Lower leg skin (tissue), 4 donors: ENCODE data around the gene ADAMTS6. TPM values are rescaled to one million over a fixed set of nuclear protein-coding genes. Genes with fewer than 3 reads are reported as not detected.

Source experiments
- DNase-seq, 2 donors: peaks; one replicate each; pipeline ENCODE4 v3.0.0-alpha.2; 2019; ENCODE audit warnings: low spot score in 2 of 2
- H3K4me3 ChIP-seq: fragments of 200-600 bp; sonication (generic); 2 replicates; pipeline ENCODE4 v1.5.1; 2017; ENCODE audit warnings: mild to moderate bottlenecking, low read depth; ENCODE audit not compliant: poor library complexity, severe bottlenecking
- CTCF ChIP-seq, 3 donors: fragments of 450-650 bp; IDR thresholded peaks; one replicate each; pipeline ENCODE4 v1.5.1; 2016; ENCODE audit warnings: antibody characterized with exemption in 3 of 3, mild to moderate bottlenecking in 3 of 3, moderate library complexity in 2 of 3
- POLR2A ChIP-seq, 2 donors: fragments of 450-650 bp; IDR thresholded peaks; one replicate each; pipeline ENCODE4 v1.6.1; 2016 to 2017; ENCODE audit warnings: antibody characterized with exemption in 2 of 2, mild to moderate bottlenecking in 1 of 2, moderate library complexity in 1 of 2
- whole genome bisulfite sequencing, 2 donors: methylation state at CpG; one replicate each; pipeline ENCODE4 v1.1.5; 2018; 5-methylcytosine and 5-hydroxymethylcytosine counted together
- intact Hi-C: fragments of 100-400 bp; cut with DNase I; formaldehyde crosslinking; loops from one replicate; pipeline ENCODE4 v1.15.0; 2023; ENCODE audit warnings: low total_unique reads
- total RNA-seq, 4 donors: library from RNA; depleted of rRNA; stranded (reverse); fragments of >200 nt; gene quantifications; one replicate each; pipeline ENCODE4 v1.1.0, GENCODE V29; 2016

ADAMTS6 gene
- total RNA-seq, 4 donors from 2014 or later: 0.42 to 1.1 (median 0.82) TPM

- 87 to 88% methylated on average over 6 of the region's 6 CpGs for WGBS, 2 donors
- intact Hi-C loops: no loop called here
- DNase-seq: no peak
Observed at GRCh38 chr5:65150599-65151304, 331.0 kb downstream of the ADAMTS6 start.

GRCh38 chr5:65149827-65150226, 331.9 kb downstream of the ADAMTS6 start:
- no peak overlapping the region for H3K4me3 ChIP-seq
- TF ChIP-seq POLR2A (IDR thresholded peaks at IDR 0.05) (no peak), CTCF (IDR thresholded peaks at IDR 0.05) (no peak)
- intact Hi-C loops: no loop called here
- DNase-seq: no peak
- WGBS, 2 donors: 95 to 97% methylated on average over 2 of the region's 2 CpGs

More at GRCh38 chr5:65150599-65151304, 331.0 kb downstream of the ADAMTS6 start:
- no peak for TF ChIP-seq POLR2A (IDR thresholded peaks at IDR 0.05)
- no peak for TF ChIP-seq CTCF (IDR thresholded peaks at IDR 0.05)
- H3K4me3 ChIP-seq: no peak overlapping the region

GRCh38 chr5:65144136-65144871, 337.4 kb downstream of the ADAMTS6 start:
- WGBS, 2 donors: 71 to 80% methylated on average over 9 of the region's 9 CpGs
- no peak overlapping the region for H3K4me3 ChIP-seq
- TF ChIP-seq CTCF (IDR thresholded peaks at IDR 0.05): no peak
- TF ChIP-seq POLR2A (IDR thresholded peaks at IDR 0.05): no peak
- DNase-seq: no peak
- intact Hi-C loops: no loop called here

- TF ChIP-seq POLR2A (IDR thresholded peaks at IDR 0.05): no peak
- TF ChIP-seq CTCF (IDR thresholded peaks at IDR 0.05): no peak
- H3K4me3 ChIP-seq: no peak overlapping the region
- intact Hi-C loops: no loop called here
- WGBS, 2 donors: 24 to 41% methylated on average over 3 of the region's 3 CpGs
- DNase-seq: no peak
Observed at GRCh38 chr5:65142511-65143011, 339.2 kb downstream of the ADAMTS6 start.

- TF ChIP-seq POLR2A (IDR thresholded peaks at IDR 0.05): no peak
- no peak for TF ChIP-seq CTCF (IDR thresholded peaks at IDR 0.05)
- no peak for DNase-seq
- WGBS, 2 donors: 63 to 67% methylated on average over 2 of the region's 2 CpGs
Observed at GRCh38 chr5:65142016-65142415, 339.7 kb downstream of the ADAMTS6 start.

More at GRCh38 chr5:65142016-65142415, 339.7 kb downstream of the ADAMTS6 start:
- intact Hi-C loops: no loop called here
- no peak overlapping the region for H3K4me3 ChIP-seq
